NCI-H524 (cell line): ENCODE results near the gene SLC12A7.

Experiments
- DNase-seq, 2 experiments: peaks; one replicate each; lab custom pipeline; 2025; lab: John Stamatoyannopoulos, UW

SLC12A7 gene

GRCh38 chr5:1077491-1078020 lies 34.3 kb downstream of the SLC12A7 start:
- DNase-seq = no peak

- no peak for DNase-seq
Observed at GRCh38 chr5:1077026-1077425, 34.8 kb downstream of the SLC12A7 start.

GRCh38 chr5:1076406-1076805 lies 35.5 kb downstream of the SLC12A7 start:
- no peak for DNase-seq

GRCh38 chr5:1075931-1076330 lies 35.9 kb downstream of the SLC12A7 start:
- no peak for DNase-seq

GRCh38 chr5:1075555-1075881 lies 36.3 kb downstream of the SLC12A7 start:
- DNase-seq = no peak

- no peak for DNase-seq
Observed at GRCh38 chr5:1074816-1075554, 36.9 kb downstream of the SLC12A7 start.

GRCh38 chr5:1074226-1074625 lies 37.6 kb downstream of the SLC12A7 start:
- no peak for DNase-seq

- no peak for DNase-seq
Observed at GRCh38 chr5:1073239-1074102, 38.4 kb downstream of the SLC12A7 start.

- no peak for DNase-seq
Observed at GRCh38 chr5:1069720-1070088, 42.2 kb downstream of the SLC12A7 start.

- DNase-seq = no peak
Observed at GRCh38 chr5:1068895-1069719, 42.8 kb downstream of the SLC12A7 start.

GRCh38 chr5:1068204-1068894 lies 43.5 kb downstream of the SLC12A7 start:
- no peak for DNase-seq

GRCh38 chr5:1067141-1068121 lies 44.4 kb downstream of the SLC12A7 start:
- DNase-seq = no peak

GRCh38 chr5:1066676-1067075 lies 45.2 kb downstream of the SLC12A7 start:
- DNase-seq = no peak

GRCh38 chr5:1065891-1066650 lies 45.8 kb downstream of the SLC12A7 start:
- no peak for DNase-seq

- DNase-seq = no peak
Observed at GRCh38 chr5:1065143-1065750, 46.6 kb downstream of the SLC12A7 start.

GRCh38 chr5:1064383-1065142 lies 47.3 kb downstream of the SLC12A7 start:
- no peak for DNase-seq

GRCh38 chr5:1063661-1064382 lies 48.0 kb downstream of the SLC12A7 start:
- DNase-seq = no peak
